Lung (tissue), 13 donors: Measurements from ENCODE around the gene TP73. TPM values are rescaled to one million over a fixed set of nuclear protein-coding genes. Genes with fewer than 3 reads are reported as not detected.

Experiments used
- ATAC-seq: fragments of 200-7000 bp; cut with Tn5 transposase; one replicate; pipeline ENCODE4 v1.9.1; 2020; ENCODE audit warnings: moderate number of reproducible peaks; ENCODE audit not compliant: insufficient read depth, low FRiP score
- DNase-seq, 3 donors: peaks; one replicate each; pipeline ENCODE4 v3.0.0-alpha.2; 2013 to 2017
- H3K27ac ChIP-seq, 2 donors: one replicate each; pipeline ENCODE4 v1.5.1; 2013; ENCODE audit warnings: mild to moderate bottlenecking in 2 of 2, moderate library complexity in 2 of 2, control low read depth in 1 of 2, inconsistent platforms in 1 of 2, low read depth in 1 of 2, low read length in 1 of 2
- H3K27me3 ChIP-seq, 3 donors: one replicate each; pipeline ENCODE4 v1.5.1; 2013; ENCODE audit warnings: low read length in 2 of 3; ENCODE audit not compliant: control insufficient read depth in 3 of 3, insufficient read depth in 3 of 3
- H3K36me3 ChIP-seq, 4 donors: one replicate each; pipeline ENCODE4 v1.5.1; 2013; ENCODE audit warnings: low read length in 4 of 4, mild to moderate bottlenecking in 1 of 4, moderate library complexity in 1 of 4; ENCODE audit not compliant: control insufficient read depth in 4 of 4, insufficient read depth in 4 of 4
- H3K4me1 ChIP-seq, 5 donors: one replicate each; pipeline ENCODE4 v1.5.1; 2013; ENCODE audit warnings: low read length in 5 of 5, mild to moderate bottlenecking in 2 of 5, moderate library complexity in 1 of 5; ENCODE audit not compliant: control insufficient read depth in 5 of 5, insufficient read depth in 5 of 5
- H3K4me3 ChIP-seq: one replicate; pipeline ENCODE4 v1.5.1; 2013; ENCODE audit warnings: mild to moderate bottlenecking, control low read depth, moderate library complexity
- H3K9ac ChIP-seq, 2 donors: one replicate each; pipeline ENCODE4 v1.5.1; 2013; ENCODE audit warnings: low read length in 2 of 2, control low read depth in 1 of 2; ENCODE audit not compliant: insufficient read depth in 1 of 2
- H3K9me3 ChIP-seq, 4 donors: one replicate each; pipeline ENCODE4 v1.5.1; 2013; ENCODE audit warnings: low read length in 3 of 4, mild to moderate bottlenecking in 1 of 4, moderate library complexity in 1 of 4; ENCODE audit not compliant: control insufficient read depth in 4 of 4, insufficient read depth in 3 of 4
- WGBS, 2 donors: extraction: QIAGEN DNeasy Blood & Tissue Kit; methylation state at CpG; one replicate each; pipeline ENCODE4 v1.1.7; 2013; 5-methylcytosine and 5-hydroxymethylcytosine counted together
- polyA plus RNA-seq, 2 donors: library from polyadenylated mRNA; stranded (reverse); fragments of 200-250 nt; gene quantifications; one replicate each; pipeline ENCODE4 v1.2.1, GENCODE V29; 2013
- small RNA-seq: library from RNA; depleted of rRNA; stranded (forward); fragments of <200 nt; gene quantifications from one replicate; pipeline ENCODE3, GENCODE V24; 2014; ENCODE audit warnings: low replicate concordance
- total RNA-seq, 2 donors: library from RNA; depleted of rRNA in 1 of 2; stranded (reverse); fragments of >200 nt in 1 of 2; gene quantifications; one replicate each; pipeline ENCODE4 v1.2.1, GENCODE V29; 2014 to 2021
- TF ChIP-seq, protein P1 (sequence below): IDR thresholded peaks from 2 replicates; pipeline ENCODE4 v1.5.1; 2012; ENCODE audit warnings: mild to moderate bottlenecking; ENCODE audit errors: control extremely low read depth, extremely low read depth
- donor health status: control.
- donor health status: control.
- donor health status: Bipolar disorder and iron deficiency.
- donor health status: healthy.
- donor health status: DM: yes; HTN: yes; CAD: no.

The TP73 gene
- total and polyA plus RNA-seq, 4 donors: 1.7 to 12.3 (median 2.2) TPM

- H3K27me3 ChIP-seq: no peaks in the 10 kb centered on the region
- DNase-seq: no peak
- no peak overlapping the region for H3K27ac ChIP-seq
- H3K9ac ChIP-seq: no peak overlapping the region
- TF ChIP-seq, protein P1, sequence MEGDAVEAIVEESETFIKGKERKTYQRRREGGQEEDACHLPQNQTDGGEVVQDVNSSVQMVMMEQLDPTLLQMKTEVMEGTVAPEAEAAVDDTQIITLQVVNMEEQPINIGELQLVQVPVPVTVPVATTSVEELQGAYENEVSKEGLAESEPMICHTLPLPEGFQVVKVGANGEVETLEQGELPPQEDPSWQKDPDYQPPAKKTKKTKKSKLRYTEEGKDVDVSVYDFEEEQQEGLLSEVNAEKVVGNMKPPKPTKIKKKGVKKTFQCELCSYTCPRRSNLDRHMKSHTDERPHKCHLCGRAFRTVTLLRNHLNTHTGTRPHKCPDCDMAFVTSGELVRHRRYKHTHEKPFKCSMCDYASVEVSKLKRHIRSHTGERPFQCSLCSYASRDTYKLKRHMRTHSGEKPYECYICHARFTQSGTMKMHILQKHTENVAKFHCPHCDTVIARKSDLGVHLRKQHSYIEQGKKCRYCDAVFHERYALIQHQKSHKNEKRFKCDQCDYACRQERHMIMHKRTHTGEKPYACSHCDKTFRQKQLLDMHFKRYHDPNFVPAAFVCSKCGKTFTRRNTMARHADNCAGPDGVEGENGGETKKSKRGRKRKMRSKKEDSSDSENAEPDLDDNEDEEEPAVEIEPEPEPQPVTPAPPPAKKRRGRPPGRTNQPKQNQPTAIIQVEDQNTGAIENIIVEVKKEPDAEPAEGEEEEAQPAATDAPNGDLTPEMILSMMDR: no peak
- peaks cover 25 to 60% (median 42%) of the 10 kb centered on the region in 4 donors for H3K36me3 ChIP-seq
- H3K9me3 ChIP-seq: no peaks in the 10 kb centered on the region
- no peak for ATAC-seq
- 81 to 85% methylated on average over 13 of the region's 13 CpGs for WGBS, 2 donors
- H3K4me3 ChIP-seq: no peak overlapping the region
- H3K4me1 ChIP-seq: no peaks in the 10 kb centered on the region
These were observed 132.7 kb downstream of the TP73 start for GRCh38 chr1:3785045-3785444.

GRCh38 chr1:3785456-3786157, 133.3 kb downstream of the TP73 start:
- no peaks in the 10 kb centered on the region for H3K9me3 ChIP-seq
- H3K4me3 ChIP-seq: no peak overlapping the region
- ATAC-seq (no peak), DNase-seq (no peak)
- H3K4me1 ChIP-seq: peaks cover 0 to under 1% (median 0%) of the 10 kb centered on the region in 5 donors
- no peak overlapping the region for H3K27ac ChIP-seq
- TF ChIP-seq, protein P1: no peak
- H3K9ac ChIP-seq: no peak overlapping the region
- H3K36me3 ChIP-seq: peaks cover 20 to 58% (median 41%) of the 10 kb centered on the region in 4 donors
- 82 to 89% methylated on average over 14 of the region's 14 CpGs for WGBS, 2 donors
- H3K27me3 ChIP-seq: no peaks in the 10 kb centered on the region

Small RNA genes lying within 50 kb of the gene (small RNA-seq; reads per million reads assigned to genes)
- not detected for gene RF02197
- not detected for gene RN7SL574P

Other genes with a start within 250 kb of the TP73 start
- 10 to 100 TPM in 1 of 2 donors, 1 to 10 TPM in 1; 6.5 to 14.8 TPM for gene ARHGEF16, start 197.9 kb upstream of the TP73 start, total RNA-seq
- gene ARHGEF16, start 197.9 kb upstream of the TP73 start, polyA plus RNA-seq: 10 to 100 TPM in 1 of 2 donors, 1 to 10 TPM in 1; 8.2 to 11.4 TPM
- gene MEGF6, start 41.0 kb upstream of the TP73 start, total RNA-seq: 10 to 100 TPM; 44.1 to 54.2 TPM
- gene MEGF6, start 41.0 kb upstream of the TP73 start, polyA plus RNA-seq: 10 to 100 TPM; 17.7 to 52.4 TPM
- 10 to 100 TPM; 30.7 to 46.6 TPM for gene TPRG1L, start 27.5 kb upstream of the TP73 start, total RNA-seq
- gene TPRG1L, start 27.5 kb upstream of the TP73 start, polyA plus RNA-seq: 10 to 100 TPM; 24.1 to 35.1 TPM
- 10 to 100 TPM; 17.3 to 24.7 TPM for gene WRAP73, start 2.4 kb upstream of the TP73 start, total RNA-seq
- 10 to 100 TPM; 20.9 to 25.3 TPM for gene WRAP73, start 2.4 kb upstream of the TP73 start, polyA plus RNA-seq
- not detected for gene CCDC27, start 99.9 kb downstream of the TP73 start, total RNA-seq
- gene CCDC27, start 99.9 kb downstream of the TP73 start, polyA plus RNA-seq: not detected
- gene SMIM1, start 120.2 kb downstream of the TP73 start, total RNA-seq: 10 to 100 TPM in 1 of 2 donors, 1 to 10 TPM in 1; 8.0 to 11.0 TPM
- gene SMIM1, start 120.2 kb downstream of the TP73 start, polyA plus RNA-seq: 10 to 100 TPM; 10.7 to 15.9 TPM
- gene LRRC47, start 144.0 kb downstream of the TP73 start, total RNA-seq: 10 to 100 TPM; 22.3 to 33.9 TPM
- gene LRRC47, start 144.0 kb downstream of the TP73 start, polyA plus RNA-seq: 10 to 100 TPM; 14.4 to 18.7 TPM
- gene CEP104, start 204.7 kb downstream of the TP73 start, total RNA-seq: 10 to 100 TPM; 39.5 to 56.5 TPM
- 10 to 100 TPM in 1 of 2 donors, 1 to 10 TPM in 1; 8.9 to 11.4 TPM for gene CEP104, start 204.7 kb downstream of the TP73 start, polyA plus RNA-seq
- gene DFFB, start 205.0 kb downstream of the TP73 start, total RNA-seq: 10 to 100 TPM in 1 of 2 donors, 1 to 10 TPM in 1; 6.1 to 12.1 TPM
- 1 to 10 TPM; 5.1 to 5.6 TPM for gene DFFB, start 205.0 kb downstream of the TP73 start, polyA plus RNA-seq
- 10 to 100 TPM; 19.3 TPM for gene C1orf174, start 247.8 kb downstream of the TP73 start, total RNA-seq
- 10 to 100 TPM; 10.8 to 15.8 TPM for gene C1orf174, start 247.8 kb downstream of the TP73 start, polyA plus RNA-seq